GM19351 (cell line): Measurements from ENCODE around the gene ST3GAL4.
"Not testable (repeated sequence)": the region's sequence is repeated elsewhere in the genome, so short reads cannot be mapped to it uniquely, and the experiment has no call there.

Experiments used
- ATAC-seq: cut with Tn5 transposase; IDR thresholded peaks from one replicate; pipeline ENCODE4 v1.9.1; 2021; ENCODE audit warnings: mild to moderate bottlenecking, moderate library complexity; ENCODE audit not compliant: unreplicated experiment

The ST3GAL4 gene

GRCh38 chr11:126384449-126385070 lies 29.1 kb downstream of the ST3GAL4 start:
- no peak for ATAC-seq

GRCh38 chr11:126385991-126386728 lies 30.7 kb downstream of the ST3GAL4 start:
- ATAC-seq: no peak

GRCh38 chr11:126386729-126387071 lies 31.2 kb downstream of the ST3GAL4 start:
- not testable (repeated sequence) for ATAC-seq

- no peak for ATAC-seq
Measured at GRCh38 chr11:126387857-126388256, 32.4 kb downstream of the ST3GAL4 start.

GRCh38 chr11:126390272-126390867 lies 34.9 kb downstream of the ST3GAL4 start:
- ATAC-seq: no peak

DNA sequence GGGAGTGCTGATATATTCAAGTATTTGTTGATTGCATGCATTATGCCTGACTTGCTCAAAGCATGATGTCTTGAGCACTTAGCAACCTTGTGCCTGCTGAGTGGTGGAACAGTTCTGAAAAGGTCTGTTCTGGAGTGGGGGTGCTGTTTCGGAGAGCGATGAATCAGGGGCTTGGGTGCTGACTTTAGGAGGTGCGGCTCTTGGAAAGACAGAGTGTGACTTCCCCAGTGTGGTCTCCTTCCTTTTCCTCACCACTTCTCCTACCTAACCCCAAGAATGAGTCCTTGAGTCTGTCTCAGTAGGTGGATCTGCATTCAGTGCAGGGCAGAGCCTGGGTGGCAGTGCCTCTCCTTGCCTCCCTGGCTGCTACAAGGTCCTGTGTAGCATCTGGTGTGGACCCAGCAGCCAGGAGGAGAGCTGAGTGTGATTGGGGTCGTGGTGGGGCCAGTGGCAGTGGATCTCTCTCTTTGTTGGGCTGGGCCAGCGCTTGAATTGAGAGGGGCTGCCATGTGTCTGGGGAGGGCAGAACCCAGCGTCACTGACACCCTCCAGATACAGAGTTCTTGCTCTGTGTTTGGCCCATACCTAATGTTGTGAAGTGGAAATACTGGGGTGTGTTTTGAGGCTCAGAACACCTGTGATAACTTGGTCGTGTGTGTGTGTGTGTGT lies 35.9 kb downstream of the ST3GAL4 start:
- no peak for ATAC-seq

DNA sequence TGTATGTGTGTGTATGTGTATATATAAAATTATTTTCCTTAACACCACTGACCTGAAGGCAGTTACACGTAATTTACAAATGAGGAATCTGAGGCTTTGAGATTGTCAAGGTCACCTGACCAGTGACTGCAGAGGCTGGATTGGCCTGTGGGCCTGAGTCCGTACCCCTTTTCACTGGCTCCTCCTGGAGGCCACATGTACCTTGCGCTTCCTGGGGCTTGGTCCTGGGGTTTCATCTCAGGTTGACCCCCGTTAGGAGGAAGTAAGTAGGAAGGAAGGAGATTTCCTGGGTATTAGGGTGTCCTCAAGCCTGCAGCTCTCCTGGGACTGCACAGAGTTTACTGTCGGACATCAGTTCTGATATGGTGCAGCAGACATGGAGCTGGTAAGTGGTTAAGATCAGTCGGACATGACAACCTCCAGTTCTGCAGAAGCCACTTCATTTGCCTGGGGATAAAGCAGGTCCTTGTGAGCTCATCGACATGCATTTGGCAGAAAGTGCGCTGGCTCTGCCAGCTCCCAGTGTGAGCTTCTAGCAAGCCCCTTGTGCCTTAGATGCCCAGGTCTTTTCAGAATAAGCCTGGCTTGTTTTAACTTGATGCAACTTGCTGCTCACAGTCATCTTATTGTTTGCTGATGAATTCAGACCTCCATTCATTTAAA lies 36.6 kb downstream of the ST3GAL4 start:
- ATAC-seq: peak; percentile 67

GRCh38 chr11:126392633-126393013 lies 37.1 kb downstream of the ST3GAL4 start:
- no peak for ATAC-seq

GRCh38 chr11:126393143-126393542 lies 37.7 kb downstream of the ST3GAL4 start:
- ATAC-seq: no peak

- no peak for ATAC-seq
Measured at GRCh38 chr11:126394036-126394435, 38.5 kb downstream of the ST3GAL4 start.

DNA sequence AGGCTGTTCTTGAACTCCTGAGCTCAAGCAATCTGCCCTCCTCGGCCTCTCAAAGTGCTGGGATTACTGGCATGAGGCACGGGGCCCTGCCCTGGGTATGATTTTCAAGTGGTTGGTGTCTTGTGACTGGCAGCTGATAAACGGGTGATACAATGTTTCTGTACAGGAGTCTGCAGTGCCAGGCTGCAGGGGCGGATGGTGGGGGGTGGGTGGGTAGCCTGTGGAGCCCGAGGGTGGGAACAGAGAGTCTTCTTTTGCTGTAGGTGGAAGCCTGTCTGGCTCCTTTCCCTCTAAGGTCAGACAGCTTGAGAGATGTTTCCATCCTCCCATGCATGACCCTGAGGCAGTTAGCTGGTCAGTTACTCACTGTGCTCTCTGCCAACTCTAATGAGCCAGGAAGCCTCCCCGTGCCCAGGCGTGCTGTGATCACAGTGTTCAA lies 39.2 kb downstream of the ST3GAL4 start:
- not testable (repeated sequence) for ATAC-seq

GRCh38 chr11:126395784-126396183 lies 40.3 kb downstream of the ST3GAL4 start:
- ATAC-seq: not testable (repeated sequence)

- ATAC-seq: not testable (repeated sequence)
Measured at GRCh38 chr11:126396266-126396665, 40.8 kb downstream of the ST3GAL4 start.

GRCh38 chr11:126396965-126397364 lies 41.5 kb downstream of the ST3GAL4 start:
- no peak for ATAC-seq

DNA sequence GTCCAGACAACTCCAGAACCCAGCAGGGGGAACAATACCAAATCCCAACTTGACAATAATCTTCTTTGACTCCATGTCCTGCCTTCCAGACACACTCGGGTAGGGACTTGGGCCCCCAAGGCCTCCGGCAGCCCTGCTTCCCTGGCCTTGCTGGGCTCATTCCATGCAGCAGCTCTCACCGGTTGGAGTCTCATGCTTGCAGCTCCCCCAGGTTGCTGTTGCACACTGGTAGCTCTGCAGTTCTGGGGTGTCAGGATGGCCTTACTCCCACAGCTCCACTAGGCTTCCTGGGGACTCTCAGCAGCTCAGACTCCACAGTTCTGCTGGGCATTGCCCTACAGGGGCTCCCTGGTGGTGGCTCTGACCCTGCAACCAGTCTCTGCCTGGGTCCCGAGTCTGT lies 42.8 kb downstream of the ST3GAL4 start:
- no peak for ATAC-seq

DNA sequence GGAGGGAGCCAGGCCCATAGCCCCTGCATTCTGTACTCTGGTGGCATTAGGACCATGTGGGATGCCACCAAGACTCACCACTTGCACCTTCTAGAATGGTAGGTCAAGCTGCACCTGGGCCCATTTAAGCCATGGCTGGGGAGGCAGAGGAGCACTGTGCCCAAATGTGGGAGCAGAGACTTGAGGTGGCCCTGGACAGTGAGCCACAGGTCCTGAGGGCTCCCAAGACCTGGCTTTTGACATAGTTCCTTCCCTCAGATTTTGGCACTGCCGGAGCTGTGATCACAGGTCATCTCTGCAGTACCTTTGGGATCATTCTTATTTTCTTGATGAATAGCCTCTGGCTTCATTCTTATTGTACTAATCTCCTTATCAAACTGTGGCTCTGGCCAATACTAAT lies 43.2 kb downstream of the ST3GAL4 start:
- no peak for ATAC-seq

- no peak for ATAC-seq
Measured at GRCh38 chr11:126400019-126400418, 44.5 kb downstream of the ST3GAL4 start.

GRCh38 chr11:126400479-126400878 lies 45.0 kb downstream of the ST3GAL4 start:
- no peak for ATAC-seq

GRCh38 chr11:126403022-126403581 lies 47.6 kb downstream of the ST3GAL4 start:
- ATAC-seq: no peak

DNA sequence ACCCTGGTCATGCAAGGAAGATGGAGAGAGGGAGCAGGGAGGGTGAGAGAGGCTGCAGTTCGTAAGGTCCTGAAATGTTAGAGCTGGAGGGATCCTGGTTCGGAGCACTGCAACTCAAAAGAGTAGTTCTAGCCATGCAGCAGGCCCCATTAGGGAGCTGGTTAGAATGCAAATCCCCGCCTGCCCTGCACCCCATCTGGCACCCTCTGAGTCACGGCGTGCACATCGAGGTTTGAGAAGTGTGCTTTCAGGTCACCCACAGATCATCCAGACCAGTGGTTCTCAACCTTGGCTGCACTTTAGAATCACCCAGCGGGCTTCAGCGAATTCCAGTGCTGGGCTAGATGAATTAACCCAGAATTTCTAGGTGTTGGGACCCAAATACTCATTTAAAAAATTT lies 48.2 kb downstream of the ST3GAL4 start:
- peak; percentile 100 for ATAC-seq

GRCh38 chr11:126404367-126404766 lies 48.9 kb downstream of the ST3GAL4 start:
- no peak for ATAC-seq
